HEK293T (cell line): ENCODE data around the gene EFCAB6.

Experiments
- CTCF ChIA-PET: fragments of 350-600 bp; formaldehyde crosslinking; extraction: SDS; loops from one replicate; lab custom pipeline; 2021; ENCODE audit warnings: antibody characterized with exemption, inconsistent platforms; lab: Yijun Ruan, JAX
- POLR2A ChIA-PET: fragments of 350-600 bp; formaldehyde crosslinking; extraction: SDS; loops from one replicate; lab custom pipeline; 2020; ENCODE audit warnings: antibody characterized with exemption, inconsistent platforms; lab: Yijun Ruan, JAX
- DNase-seq: peaks from one replicate; pipeline ENCODE4 v3.0.0; 2012; ENCODE audit warnings: mixed read lengths; ENCODE audit errors: extremely low spot score
- ARNT ChIP-seq: fragments of 450-650 bp; IDR thresholded peaks from 2 replicates; pipeline ENCODE4 v1.6.1; 2017; ENCODE audit warnings: mild to moderate bottlenecking
- BHLHE40 ChIP-seq: fragments of 450-650 bp; IDR thresholded peaks from 2 replicates; pipeline ENCODE4 v1.6.1; 2016; ENCODE audit warnings: mild to moderate bottlenecking, moderate library complexity, borderline replicate concordance
- CTBP1 ChIP-seq: fragments of 450-650 bp; IDR thresholded peaks from 2 replicates; pipeline ENCODE4 v1.6.1; 2016; ENCODE audit warnings: borderline replicate concordance
- ELF4 ChIP-seq: fragments of 450-650 bp; IDR thresholded peaks from 2 replicates; pipeline ENCODE4 v1.6.1; 2017; ENCODE audit warnings: antibody characterized with exemption
- FOXA1 ChIP-seq: fragments of 450-650 bp; IDR thresholded peaks from 2 replicates; pipeline ENCODE4 v1.6.1; 2016; ENCODE audit warnings: mild to moderate bottlenecking
- FOXK2 ChIP-seq: fragments of 450-650 bp; IDR thresholded peaks from 2 replicates; pipeline ENCODE4 v1.6.1; 2016; ENCODE audit warnings: mild to moderate bottlenecking
- FOXM1 ChIP-seq: fragments of 450-650 bp; IDR thresholded peaks from 2 replicates; pipeline ENCODE4 v1.6.1; 2017; ENCODE audit warnings: mild to moderate bottlenecking, borderline replicate concordance
- HDGF ChIP-seq: fragments of 450-650 bp; IDR thresholded peaks from 2 replicates; pipeline ENCODE4 v1.6.1; 2017; ENCODE audit warnings: antibody characterized with exemption, borderline replicate concordance
- L3MBTL2 ChIP-seq: fragments of 450-650 bp; conservative IDR thresholded peaks from 2 replicates; pipeline ENCODE4 v1.6.1; 2016; ENCODE audit warnings: mild to moderate bottlenecking
- LEF1 ChIP-seq: fragments of 450-650 bp; IDR thresholded peaks from 2 replicates; pipeline ENCODE4 v1.6.1; 2017; ENCODE audit warnings: mild to moderate bottlenecking, borderline replicate concordance
- NFRKB ChIP-seq: fragments of 450-650 bp; IDR thresholded peaks from 2 replicates; pipeline ENCODE4 v1.6.1; 2016; ENCODE audit warnings: mild to moderate bottlenecking, moderate library complexity
- PKNOX1 ChIP-seq: fragments of 450-650 bp; IDR thresholded peaks from 2 replicates; pipeline ENCODE4 v1.6.1; 2016
- SP1 ChIP-seq: fragments of 450-650 bp; IDR thresholded peaks from 2 replicates; pipeline ENCODE4 v1.6.1; 2017
- SUZ12 ChIP-seq: fragments of 450-650 bp; IDR thresholded peaks from 2 replicates; pipeline ENCODE4 v1.6.1; 2016; ENCODE audit warnings: mild to moderate bottlenecking
- TARDBP ChIP-seq: fragments of 450-650 bp; IDR thresholded peaks from 2 replicates; pipeline ENCODE4 v1.6.1; 2016
- ZNF384 ChIP-seq: fragments of 450-650 bp; IDR thresholded peaks from 2 replicates; pipeline ENCODE4 v1.6.1; 2016

EFCAB6 gene

GRCh38 chr22:43533656-43534428, 278.3 kb downstream of the EFCAB6 start:
- TF ChIP-seq CTBP1 (no peak), TARDBP (no peak), L3MBTL2 (no peak), FOXM1 (no peak), LEF1 (no peak), FOXK2 (no peak), ARNT (no peak), SUZ12 (no peak), ELF4 (no peak), PKNOX1 (no peak), BHLHE40 (no peak), SP1 (no peak), HDGF (no peak), FOXA1 (no peak), ZNF384 (no peak), NFRKB (no peak)
- ChIA-PET POLR2A (no interaction called here), CTCF (no interaction called here)
- no peak for DNase-seq

- DNase-seq = no peak
- POLR2A ChIA-PET = no interaction called here
- no peak for TF ChIP-seq CTBP1
- CTCF ChIA-PET = no interaction called here
Measured at GRCh38 chr22:43533156-43533530, 279.0 kb downstream of the EFCAB6 start.

GRCh38 chr22:43532301-43533155, 279.6 kb downstream of the EFCAB6 start:
- no peak for DNase-seq
- ChIA-PET CTCF (no interaction called here), POLR2A (no interaction called here)
- TF ChIP-seq ARNT = no peak
- TF ChIP-seq SUZ12 = no peak
- TF ChIP-seq L3MBTL2 = no peak
- TF ChIP-seq FOXM1 = no peak
- no peak for TF ChIP-seq LEF1
- TF ChIP-seq TARDBP = no peak
- no peak for TF ChIP-seq CTBP1
- no peak for TF ChIP-seq FOXA1
- no peak for TF ChIP-seq BHLHE40
- no peak for TF ChIP-seq ZNF384
- TF ChIP-seq PKNOX1 = no peak
- TF ChIP-seq FOXK2 = no peak
- no peak for TF ChIP-seq ELF4
- TF ChIP-seq NFRKB = no peak
- no peak for TF ChIP-seq SP1

GRCh38 chr22:43531651-43532050, 280.5 kb downstream of the EFCAB6 start:
- POLR2A ChIA-PET = no interaction called here
- TF ChIP-seq PKNOX1 (no peak), SP1 (no peak), SUZ12 (no peak), FOXA1 (no peak), L3MBTL2 (no peak), FOXK2 (no peak), ARNT (no peak)
- CTCF ChIA-PET = no interaction called here
- DNase-seq = no peak

- POLR2A ChIA-PET = no interaction called here
- CTCF ChIA-PET = no interaction called here
- TF ChIP-seq L3MBTL2 (no peak), ZNF384 (no peak), BHLHE40 (no peak), FOXA1 (no peak), ELF4 (no peak), SUZ12 (no peak)
- no peak for DNase-seq
Measured at GRCh38 chr22:43530349-43531201, 281.5 kb downstream of the EFCAB6 start.

GRCh38 chr22:43529934-43530333, 282.2 kb downstream of the EFCAB6 start:
- CTCF ChIA-PET = no interaction called here
- TF ChIP-seq ELF4 (no peak), NFRKB (no peak), FOXA1 (no peak), ARNT (no peak), SUZ12 (no peak), SP1 (no peak), CTBP1 (no peak), LEF1 (no peak), BHLHE40 (no peak), L3MBTL2 (no peak), FOXM1 (no peak), ZNF384 (no peak), FOXK2 (no peak), PKNOX1 (no peak), TARDBP (no peak), HDGF (no peak)
- DNase-seq = no peak
- POLR2A ChIA-PET = no interaction called here
